OCI-LY3 (cell line): ENCODE measurements around the gene PELI1.

Source experiments
- H2AFZ ChIP-seq: fragments of 200-600, 300-600 bp; shearing (Covaris generic); 2 replicates; pipeline ENCODE4 v1.6.0; 2014; ENCODE audit warnings: antibody characterized with exemption, low read depth, low read length
- H3K27ac ChIP-seq: fragments of 200-600, 300-600 bp; sonication (generic); 2 replicates; pipeline ENCODE4 v1.5.1; 2014; ENCODE audit warnings: mild to moderate bottlenecking, low read length, moderate library complexity, mixed read lengths
- H3K27me3 ChIP-seq: fragments of 200-600, 300-600 bp; sonication (generic); 2 replicates; pipeline ENCODE4 v1.6.1; 2014; ENCODE audit warnings: low read depth, low read length, mixed read lengths
- H3K36me3 ChIP-seq: fragments of 200-600, 300-600 bp; sonication (generic); replicated peaks from 2 replicates; pipeline ENCODE3; 2014; ENCODE audit warnings: low read depth, low read length, mixed read lengths
- H3K4me1 ChIP-seq: fragments of 300-600, 200-600 bp; sonication (generic); 2 replicates; pipeline ENCODE4 v1.6.1; 2014; ENCODE audit warnings: low read length, mixed read lengths
- H3K4me2 ChIP-seq: fragments of 200-600, 300-600 bp; sonication (generic); 2 replicates; pipeline ENCODE4 v1.6.1; 2014; ENCODE audit warnings: low read length, mixed read lengths
- H3K4me3 ChIP-seq: fragments of 300-600, 200-600 bp; sonication (generic); 2 replicates; pipeline ENCODE4 v1.5.1; 2014; ENCODE audit warnings: antibody characterized with exemption, mild to moderate bottlenecking, low read length, moderate library complexity
- H3K79me2 ChIP-seq: fragments of 300-600, 200-600 bp; shearing (Covaris generic); 2 replicates; pipeline ENCODE4 v1.6.1; 2014; ENCODE audit warnings: mild to moderate bottlenecking, low read length, mixed read lengths
- H3K9ac ChIP-seq: fragments of 300-600, 200-600 bp; shearing (Covaris generic); 2 replicates; pipeline ENCODE4 v1.6.0; 2014; ENCODE audit warnings: mild to moderate bottlenecking, low read length, moderate library complexity
- H3K9me3 ChIP-seq: fragments of 200-600, 300-600 bp; shearing (Covaris generic); 2 replicates; pipeline ENCODE4 v1.6.1; 2014; ENCODE audit warnings: low read length, mixed read lengths; ENCODE audit not compliant: insufficient read depth
- H4K20me1 ChIP-seq: fragments of 200-600, 300-600 bp; sonication (generic); 2 replicates; pipeline ENCODE4 v1.6.1; 2016; ENCODE audit warnings: low read length, mixed read lengths; ENCODE audit not compliant: insufficient read depth
- CTCF ChIP-seq: fragments of 200-600, 300-600 bp; sonication (generic); IDR thresholded peaks from 2 replicates; pipeline ENCODE4 v1.5.1; 2014; ENCODE audit warnings: antibody characterized with exemption, low read length, low read depth
- EZH2phosphoT487 ChIP-seq: fragments of 200-600 bp; shearing (Covaris generic); IDR thresholded peaks from 2 replicates; pipeline ENCODE4 v1.6.1; 2018; ENCODE audit warnings: antibody characterized with exemption, mixed run types, low read depth

Gene PELI1

GRCh38 chr2:64137996-64138395, 6.2 kb downstream of the PELI1 start:
- Histone ChIP-seq H3K27me3 (no peaks in the 10 kb centered on the region), H3K4me2 (peak overlapping the region; percentile 51), H3K36me3 (peaks cover 36% of the 10 kb centered on the region), H3K79me2 (peaks cover 100% of the 10 kb centered on the region), H3K9ac (no peak overlapping the region), H3K9me3 (no peaks in the 10 kb centered on the region), H2AFZ (no peak overlapping the region), H4K20me1 (peaks cover 90% of the 10 kb centered on the region), H3K4me1 (peaks cover 54% of the 10 kb centered on the region), H3K4me3 (peak overlapping the region; percentile 16; the same call in 1 of the 2 replicates), H3K27ac (peak overlapping the region; percentile 26)
- TF ChIP-seq CTCF (no peak), EZH2phosphoT487 (no peak)

GRCh38 chr2:64137567-64137966, 6.7 kb downstream of the PELI1 start:
- peak overlapping the region; percentile 16; the same call in 1 of the 2 replicates for H3K4me3 ChIP-seq
- peak overlapping the region; percentile 51 for H3K4me2 ChIP-seq
- no peak overlapping the region for H3K9ac ChIP-seq
- peaks cover 54% of the 10 kb centered on the region for H3K4me1 ChIP-seq
- H3K27ac ChIP-seq, result peak overlapping the region; percentile 26
- H2AFZ ChIP-seq, result no peak overlapping the region
- no peaks in the 10 kb centered on the region for H3K9me3 ChIP-seq
- H3K79me2 ChIP-seq, result peaks cover 100% of the 10 kb centered on the region
- no peak for TF ChIP-seq EZH2phosphoT487
- no peak for TF ChIP-seq CTCF
- H4K20me1 ChIP-seq, result peaks cover 94% of the 10 kb centered on the region
- H3K36me3 ChIP-seq, result peaks cover 36% of the 10 kb centered on the region
- H3K27me3 ChIP-seq, result no peaks in the 10 kb centered on the region

GRCh38 chr2:64135421-64135820, 8.8 kb downstream of the PELI1 start:
- no peak overlapping the region for H3K27ac ChIP-seq
- H3K4me2 ChIP-seq, result no peak overlapping the region
- H3K9me3 ChIP-seq, result no peaks in the 10 kb centered on the region
- H3K4me1 ChIP-seq, result peaks cover 37% of the 10 kb centered on the region
- H3K27me3 ChIP-seq, result no peaks in the 10 kb centered on the region
- H3K36me3 ChIP-seq, result peaks cover 40% of the 10 kb centered on the region
- peaks cover 93% of the 10 kb centered on the region for H4K20me1 ChIP-seq
- H3K9ac ChIP-seq, result no peak overlapping the region
- H3K4me3 ChIP-seq, result no peak overlapping the region
- no peak overlapping the region for H2AFZ ChIP-seq
- H3K79me2 ChIP-seq, result peaks cover 99% of the 10 kb centered on the region
- TF ChIP-seq CTCF, result no peak
- TF ChIP-seq EZH2phosphoT487, result no peak

- Histone ChIP-seq H3K27ac (no peak overlapping the region), H3K9ac (no peak overlapping the region), H4K20me1 (peaks cover 93% of the 10 kb centered on the region), H3K27me3 (no peaks in the 10 kb centered on the region), H3K36me3 (peaks cover 37% of the 10 kb centered on the region), H3K4me3 (no peak overlapping the region), H3K4me1 (peaks cover 31% of the 10 kb centered on the region), H3K4me2 (no peak overlapping the region), H2AFZ (no peak overlapping the region), H3K9me3 (no peaks in the 10 kb centered on the region), H3K79me2 (peaks cover 99% of the 10 kb centered on the region)
- TF ChIP-seq EZH2phosphoT487, result no peak
- no peak for TF ChIP-seq CTCF
Measured at GRCh38 chr2:64134813-64135212, 9.4 kb downstream of the PELI1 start.
